Neural cell (in vitro differentiated cells): ENCODE measurements around the gene RHBDF2. TPM values are rescaled to one million over a fixed set of nuclear protein-coding genes. Genes with fewer than 3 reads are reported as not detected.

Source experiments
- H2AFZ ChIP-seq: fragments of 200-600, 300-800 bp; sonication (generic), shearing (Covaris generic); 2 replicates; pipeline ENCODE4 v1.6.0; 2014; ENCODE audit warnings: low read depth, mild to moderate bottlenecking, antibody characterized with exemption, low read length, moderate library complexity
- H3F3A ChIP-seq: fragments of 200-600 bp; shearing (Covaris generic); 2 replicates; pipeline ENCODE4 v1.6.1; 2016; ENCODE audit warnings: mild to moderate bottlenecking, moderate library complexity, mixed read lengths, antibody characterized with exemption, low read length; ENCODE audit not compliant: insufficient read depth, poor library complexity, severe bottlenecking
- H3K27ac ChIP-seq: fragments of 200-600, 300-800 bp; sonication (generic), shearing (Covaris generic); 2 replicates; pipeline ENCODE4 v1.5.1; 2014; ENCODE audit warnings: mild to moderate bottlenecking, low read length, moderate library complexity
- H3K27me3 ChIP-seq: fragments of 300-800, 200-600 bp; sonication (generic), shearing (Covaris generic); 2 replicates; pipeline ENCODE4 v1.6.0; 2014; ENCODE audit warnings: mild to moderate bottlenecking, low read depth, low read length, moderate library complexity; ENCODE audit not compliant: insufficient read depth
- H3K36me3 ChIP-seq: fragments of 300-800, 200-600 bp; sonication (generic), shearing (Covaris generic); 2 replicates; pipeline ENCODE4 v1.5.1; 2014; ENCODE audit warnings: mild to moderate bottlenecking, antibody characterized with exemption, low read length, moderate library complexity; ENCODE audit not compliant: insufficient read depth
- H3K4me2 ChIP-seq: fragments of 300-800, 200-600 bp; sonication (generic), shearing (Covaris generic); 2 replicates; pipeline ENCODE4 v1.6.0; 2014; ENCODE audit warnings: mild to moderate bottlenecking, low read length
- H3K4me3 ChIP-seq: fragments of 300-800, 200-600 bp; sonication (generic), shearing (Covaris generic); 2 replicates; pipeline ENCODE4 v1.5.1; 2014; ENCODE audit warnings: mild to moderate bottlenecking, low read length, moderate library complexity
- H3K79me2 ChIP-seq: fragments of 200-600 bp; shearing (Covaris generic); replicated peaks from 2 replicates; pipeline ENCODE4 v1.6.0; 2014; ENCODE audit warnings: mild to moderate bottlenecking, low read length, moderate library complexity; ENCODE audit not compliant: insufficient read depth
- H3K9ac ChIP-seq: fragments of 300-800, 200-600 bp; sonication (generic), shearing (Covaris generic); 2 replicates; pipeline ENCODE4 v1.6.1; 2016; ENCODE audit warnings: mild to moderate bottlenecking, low read length, mixed read lengths
- H3K9me2 ChIP-seq: fragments of 200-600 bp; shearing (Covaris generic); 2 replicates; pipeline ENCODE4 v1.6.1; 2016; ENCODE audit warnings: mild to moderate bottlenecking, low read length, mixed read lengths; ENCODE audit not compliant: insufficient read depth
- H3K9me3 ChIP-seq: fragments of 200-600, 300-800 bp; sonication (generic), shearing (Covaris generic); 2 replicates; pipeline ENCODE4 v1.6.1; 2016; ENCODE audit warnings: mild to moderate bottlenecking, mixed run types, low read length, moderate library complexity, mixed read lengths
- H4K20me1 ChIP-seq: fragments of 200-600 bp; shearing (Covaris generic); 2 replicates; pipeline ENCODE4 v1.6.1; 2016; ENCODE audit warnings: mild to moderate bottlenecking, mixed run types; ENCODE audit not compliant: insufficient read depth
- EP300 ChIP-seq: fragments of 450-650 bp; conservative IDR thresholded peaks from 2 replicates; pipeline ENCODE4 v1.6.1; 2014; ENCODE audit warnings: antibody characterized with exemption, mild to moderate bottlenecking, moderate library complexity; ENCODE audit not compliant: poor library complexity, severe bottlenecking
- EZH2 ChIP-seq: fragments of 200-600, 300-800 bp; shearing (Covaris generic), sonication (generic); IDR thresholded peaks from 2 replicates; pipeline ENCODE4 v1.6.1; 2014; ENCODE audit warnings: antibody characterized with exemption, low read length, borderline replicate concordance, mild to moderate bottlenecking; ENCODE audit not compliant: insufficient read depth, poor library complexity, severe bottlenecking
- MXI1 ChIP-seq: fragments of 450-650 bp; conservative IDR thresholded peaks from 2 replicates; pipeline ENCODE4 v1.6.1; 2014; ENCODE audit warnings: antibody characterized with exemption, mild to moderate bottlenecking; ENCODE audit not compliant: poor library complexity, severe bottlenecking
- POLR2AphosphoS5 ChIP-seq: IDR thresholded peaks from 2 replicates; pipeline ENCODE4 v1.6.1; 2012
- RAD21 ChIP-seq: fragments of 450-650 bp; conservative IDR thresholded peaks from 2 replicates; pipeline ENCODE4 v1.6.1; 2014; ENCODE audit warnings: antibody characterized with exemption, mild to moderate bottlenecking, moderate library complexity
- REST ChIP-seq: IDR thresholded peaks from 2 replicates; pipeline ENCODE4 v1.6.1; 2012; ENCODE audit warnings: borderline replicate concordance
- SMC3 ChIP-seq: fragments of 450-650 bp; conservative IDR thresholded peaks from 2 replicates; pipeline ENCODE4 v1.6.1; 2014; ENCODE audit warnings: antibody characterized with exemption, mild to moderate bottlenecking, moderate library complexity; ENCODE audit not compliant: poor library complexity
- TAF1 ChIP-seq: IDR thresholded peaks from 2 replicates; pipeline ENCODE4 v1.6.1; 2012; ENCODE audit warnings: low read depth
- polyA plus RNA-seq: library from polyadenylated mRNA; depleted of rRNA; stranded (reverse); fragments of >200 nt; gene quantifications from 2 replicates; pipeline ENCODE4 v1.2.3, GENCODE V29; 2014
- TF ChIP-seq, protein P1 (sequence below): fragments of 450-650 bp; IDR thresholded peaks from 2 replicates; pipeline ENCODE4 v1.5.1; 2014; ENCODE audit warnings: antibody characterized with exemption, mild to moderate bottlenecking, moderate library complexity; ENCODE audit not compliant: poor library complexity, severe bottlenecking

The RHBDF2 gene
- polyA plus RNA-seq, 1 donor from 2014 or later = not detected

DNA sequence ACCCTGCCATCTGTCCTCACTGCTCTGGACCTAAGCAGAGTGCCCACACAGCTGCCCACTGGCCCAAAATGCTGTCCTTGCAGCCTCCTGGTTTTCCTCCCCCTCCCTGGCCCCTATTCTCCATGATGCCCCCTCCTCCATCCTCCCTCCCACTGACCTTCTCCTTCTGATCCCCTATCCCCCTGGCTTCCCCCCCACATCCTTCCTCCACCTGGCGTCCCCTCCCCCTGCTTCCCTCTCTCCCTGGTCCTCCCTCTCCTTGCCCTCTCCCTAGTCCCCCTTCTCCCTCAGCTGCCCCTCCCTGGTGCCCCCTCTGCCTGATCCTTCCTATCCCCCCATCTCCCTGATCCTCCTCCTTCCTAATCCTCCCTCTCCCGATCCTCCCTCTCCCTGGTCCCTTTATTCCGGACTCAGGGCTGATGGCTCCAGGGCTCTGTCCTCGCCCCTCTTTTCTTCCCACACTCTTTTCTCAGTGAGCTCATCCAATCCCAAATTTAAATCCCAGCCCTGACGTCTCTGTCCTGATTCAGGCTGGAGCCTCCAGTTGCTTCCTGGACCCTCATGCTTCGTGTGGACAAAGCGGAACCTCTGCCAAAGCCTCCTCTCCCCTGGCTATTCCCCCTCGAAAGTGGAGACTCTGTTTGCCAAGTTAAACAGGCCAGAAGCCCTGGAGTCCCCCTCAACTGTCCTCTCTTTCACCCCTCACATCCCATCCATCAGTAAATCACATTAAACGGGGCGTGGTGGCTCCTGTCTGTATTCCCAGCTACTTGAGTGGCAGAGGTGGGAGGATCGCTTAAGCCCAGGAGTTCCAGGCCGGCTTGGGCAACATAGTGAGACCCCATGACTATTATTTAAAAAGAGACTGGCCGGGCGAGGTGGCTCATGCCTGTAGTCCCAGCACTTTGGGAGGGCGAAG lies 18.1 kb upstream of the RHBDF2 start:
- no peak overlapping the region for H3K4me3 ChIP-seq
- H3K9ac ChIP-seq = no peak overlapping the region
- H3K4me2 ChIP-seq = no peak overlapping the region
- TF ChIP-seq RAD21 (no peak), EP300 (no peak), SMC3 (no peak), MXI1 (no peak), EZH2 (no peak), REST (no peak), POLR2AphosphoS5 (no peak), TAF1 (no peak)
- TF ChIP-seq, protein P1, sequence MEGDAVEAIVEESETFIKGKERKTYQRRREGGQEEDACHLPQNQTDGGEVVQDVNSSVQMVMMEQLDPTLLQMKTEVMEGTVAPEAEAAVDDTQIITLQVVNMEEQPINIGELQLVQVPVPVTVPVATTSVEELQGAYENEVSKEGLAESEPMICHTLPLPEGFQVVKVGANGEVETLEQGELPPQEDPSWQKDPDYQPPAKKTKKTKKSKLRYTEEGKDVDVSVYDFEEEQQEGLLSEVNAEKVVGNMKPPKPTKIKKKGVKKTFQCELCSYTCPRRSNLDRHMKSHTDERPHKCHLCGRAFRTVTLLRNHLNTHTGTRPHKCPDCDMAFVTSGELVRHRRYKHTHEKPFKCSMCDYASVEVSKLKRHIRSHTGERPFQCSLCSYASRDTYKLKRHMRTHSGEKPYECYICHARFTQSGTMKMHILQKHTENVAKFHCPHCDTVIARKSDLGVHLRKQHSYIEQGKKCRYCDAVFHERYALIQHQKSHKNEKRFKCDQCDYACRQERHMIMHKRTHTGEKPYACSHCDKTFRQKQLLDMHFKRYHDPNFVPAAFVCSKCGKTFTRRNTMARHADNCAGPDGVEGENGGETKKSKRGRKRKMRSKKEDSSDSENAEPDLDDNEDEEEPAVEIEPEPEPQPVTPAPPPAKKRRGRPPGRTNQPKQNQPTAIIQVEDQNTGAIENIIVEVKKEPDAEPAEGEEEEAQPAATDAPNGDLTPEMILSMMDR = no peak
- H3K36me3 ChIP-seq = no peaks in the 10 kb centered on the region
- no peaks in the 10 kb centered on the region for H3K9me3 ChIP-seq
- H3K27me3 ChIP-seq = no peaks in the 10 kb centered on the region
- no peaks in the 10 kb centered on the region for H4K20me1 ChIP-seq
- H3K9me2 ChIP-seq = no peaks in the 10 kb centered on the region
- no peaks in the 10 kb centered on the region for H3K79me2 ChIP-seq
- H3K27ac ChIP-seq = no peak overlapping the region
- no peaks in the 10 kb centered on the region for H3F3A ChIP-seq
- H2AFZ ChIP-seq = no peak overlapping the region

GRCh38 chr17:76517638-76518038 lies 16.4 kb upstream of the RHBDF2 start:
- H3K36me3 ChIP-seq = no peaks in the 10 kb centered on the region
- H3K27me3 ChIP-seq = no peaks in the 10 kb centered on the region
- TF ChIP-seq EZH2 = no peak
- TF ChIP-seq TAF1 = no peak
- TF ChIP-seq POLR2AphosphoS5 = no peak
- no peak for TF ChIP-seq RAD21
- TF ChIP-seq, protein P1 = no peak
- no peak for TF ChIP-seq MXI1
- TF ChIP-seq REST = no peak
- no peak for TF ChIP-seq SMC3
- no peak for TF ChIP-seq EP300
- H3K27ac ChIP-seq = no peak overlapping the region
- H3K79me2 ChIP-seq = no peaks in the 10 kb centered on the region
- no peaks in the 10 kb centered on the region for H4K20me1 ChIP-seq
- H3K4me2 ChIP-seq = no peak overlapping the region
- H3K9me2 ChIP-seq = no peaks in the 10 kb centered on the region
- H3K4me3 ChIP-seq = no peak overlapping the region
- H3K9ac ChIP-seq = no peak overlapping the region
- no peaks in the 10 kb centered on the region for H3K9me3 ChIP-seq
- no peaks in the 10 kb centered on the region for H3F3A ChIP-seq
- H2AFZ ChIP-seq = no peak overlapping the region
